Endothelial cell of umbilical vein (primary cell): ENCODE data around the gene RDM1. TPM values are rescaled to one million over a fixed set of nuclear protein-coding genes. Genes with fewer than 3 reads are reported as not detected.

Experiments used
- BruUV-seq: library from RNA; stranded (reverse); fragments of 400-500 nt; replicated peaks from 2 replicates; lab custom pipeline; 2021; lab: Mats Ljungman, UMichigan
- CTCF ChIA-PET: fragments of 300-600, 350-600 bp; sonication (Branson Sonifier 250); formaldehyde crosslinking; loops from one replicate; lab custom pipeline; 2021; ENCODE audit warnings: antibody characterized with exemption, inconsistent platforms; lab: Charles Lee
- POLR2A ChIA-PET: fragments of 300-600, 350-600 bp; sonication (Branson Sonifier 250); formaldehyde crosslinking; loops from one replicate; lab custom pipeline; 2021; ENCODE audit warnings: antibody characterized with exemption, inconsistent platforms; lab: Charles Lee
- DNase-seq: peaks from one replicate; pipeline ENCODE4 v3.0.0-alpha.2; 2011; ENCODE audit warnings: low read depth, low spot score
- FAIRE-seq: peaks from 2 replicates; lab custom pipeline; 2011; peaks lifted over from hg19 to GRCh38; lab: Jason Lieb, UNC
- H2AFZ ChIP-seq: 2 replicates; pipeline ENCODE4 v1.6.0; 2012; ENCODE audit warnings: low read depth, low read length, control low read depth, inconsistent platforms
- H3K27ac ChIP-seq: 2 replicates; pipeline ENCODE4 v1.5.1; 2011; ENCODE audit warnings: low read depth, mild to moderate bottlenecking, control low read depth, low read length, moderate library complexity; ENCODE audit not compliant: insufficient read depth
- H3K27me3 ChIP-seq, 2 experiments: 2 replicates each; pipeline versions ENCODE4 v1.6.0 to v1.6.1; 2011; ENCODE audit warnings: low read length in 2 of 2, mixed read lengths in 1 of 2; ENCODE audit not compliant: control insufficient read depth in 2 of 2, insufficient read depth in 2 of 2
- H3K36me3 ChIP-seq, 2 experiments: 2 replicates in 1 of 2; 3 replicates in 1 of 2; pipeline ENCODE4 v1.5.1; 2011; ENCODE audit warnings: low read length in 2 of 2, mild to moderate bottlenecking in 1 of 2, moderate library complexity in 1 of 2; ENCODE audit not compliant: control insufficient read depth in 2 of 2, insufficient read depth in 2 of 2; ENCODE audit errors: extremely low read depth in 1 of 2
- H3K4me1 ChIP-seq: 3 replicates; pipeline ENCODE4 v1.5.1; 2011; ENCODE audit warnings: mild to moderate bottlenecking, low read length; ENCODE audit not compliant: control insufficient read depth, insufficient read depth; ENCODE audit errors: extremely low read depth
- H3K4me2 ChIP-seq: 2 replicates; pipeline ENCODE4 v1.6.1; 2011; ENCODE audit warnings: low read length, control low read depth, mixed read lengths; ENCODE audit not compliant: insufficient read depth
- H3K4me3 ChIP-seq, 3 experiments: fragments of 200-600 bp in 1 of 3; sonication (generic), shearing (Covaris generic) in 1 of 3; replicated peaks in 1 of 3; 2 replicates each; pipeline ENCODE4 v1.5.1; 2011 to 2016; ENCODE audit warnings: control low read depth in 3 of 3, low read length in 3 of 3, mild to moderate bottlenecking in 2 of 3, inconsistent platforms in 1 of 3, low read depth in 1 of 3, moderate library complexity in 1 of 3; ENCODE audit not compliant: insufficient read depth in 1 of 3
- H3K79me2 ChIP-seq: 2 replicates; pipeline ENCODE4 v1.6.0; 2012; ENCODE audit warnings: low read length, inconsistent platforms; ENCODE audit not compliant: control insufficient read depth, insufficient read depth
- H3K9ac ChIP-seq: replicated peaks from 2 replicates; pipeline ENCODE3; 2011; ENCODE audit warnings: low read length, control low read depth; ENCODE audit not compliant: insufficient read depth; ENCODE audit errors: extremely low read depth
- H3K9me1 ChIP-seq: replicated peaks from 3 replicates; pipeline ENCODE4 v1.6.0; 2011; ENCODE audit warnings: mild to moderate bottlenecking, low read length; ENCODE audit not compliant: control insufficient read depth, insufficient read depth; ENCODE audit errors: extremely low read depth
- H3K9me3 ChIP-seq: replicated peaks from 2 replicates; pipeline ENCODE4 v1.5.1; 2012; ENCODE audit warnings: low read length, inconsistent platforms; ENCODE audit not compliant: control insufficient read depth, insufficient read depth
- H4K20me1 ChIP-seq: replicated peaks from 2 replicates; pipeline ENCODE3; 2011; ENCODE audit warnings: mild to moderate bottlenecking, low read length; ENCODE audit not compliant: control insufficient read depth, insufficient read depth; ENCODE audit errors: extremely low read depth
- CTCF ChIP-seq, 2 donors: IDR thresholded peaks; 1 replicate in 1 of 2; 2 replicates in 1 of 2; pipeline ENCODE4 v1.5.1; 2011; ENCODE audit warnings: low read length in 2 of 2, mild to moderate bottlenecking in 2 of 2, moderate library complexity in 2 of 2, control low read depth in 1 of 2, inconsistent platforms in 1 of 2, low read depth in 1 of 2; ENCODE audit not compliant: insufficient read depth in 1 of 2; ENCODE audit errors: extremely low read depth in 1 of 2
- EZH2 ChIP-seq: IDR thresholded peaks from 2 replicates; pipeline ENCODE4 v1.6.1; 2012; ENCODE audit warnings: borderline replicate concordance, low read depth, mild to moderate bottlenecking, moderate library complexity, low read length, inconsistent platforms; ENCODE audit not compliant: severe bottlenecking
- FOS ChIP-seq: IDR thresholded peaks from 2 replicates; pipeline ENCODE4 v1.6.1; 2011; ENCODE audit warnings: mild to moderate bottlenecking, low read length, moderate library complexity, borderline replicate concordance; ENCODE audit not compliant: insufficient read depth
- GATA2 ChIP-seq: IDR thresholded peaks from 2 replicates; pipeline ENCODE4 v1.7.0; 2011; ENCODE audit warnings: low read depth, mild to moderate bottlenecking, moderate library complexity, mixed read lengths, low read length; ENCODE audit not compliant: insufficient read length, insufficient read depth
- JUN ChIP-seq: IDR thresholded peaks from 2 replicates; pipeline ENCODE4 v1.6.1; 2011; ENCODE audit warnings: borderline replicate concordance, low read depth; ENCODE audit not compliant: insufficient read length, insufficient read depth
- MYC ChIP-seq: IDR thresholded peaks from one replicate; pipeline ENCODE4 v1.6.1; 2011; ENCODE audit warnings: mild to moderate bottlenecking, low read depth, low read length
- POLR2A ChIP-seq: IDR thresholded peaks from 2 replicates; pipeline ENCODE4 v1.6.1; 2012; ENCODE audit warnings: low read depth, mild to moderate bottlenecking, control low read depth, low read length
- POLR2AphosphoS5 ChIP-seq: IDR thresholded peaks from 2 replicates; pipeline ENCODE4 v1.6.1; 2012; ENCODE audit warnings: low read depth, mild to moderate bottlenecking, control low read depth, low read length, moderate library complexity; ENCODE audit not compliant: insufficient read depth
- dilution Hi-C: fragments of 300-500 bp; cut with MboI; formaldehyde crosslinking; loops from one replicate; pipeline ENCODE4 v1.15.0; 2019; ENCODE audit warnings: low sequenced_read_pairs; ENCODE audit not compliant: extremely low pct_ligation_motif_present
- intact Hi-C: fragments of 100-400 bp; cut with micrococcal nuclease; formaldehyde crosslinking; loops from one replicate; pipeline ENCODE4 v1.10.0; 2022
- polyA plus RNA-seq, 4 experiments: library from polyadenylated mRNA; depleted of rRNA in 3 of 4; stranded (reverse) in 3 of 4; unstranded in 1 of 4; fragments of >200 nt; gene quantifications; 2 replicates each; pipeline versions ENCODE4 v1.2.1 to v1.2.3, GENCODE V29; 2011 to 2012; ENCODE audit warnings: missing spikeins in 1 of 4
- total RNA-seq: library from RNA; stranded (reverse); gene quantifications from 2 replicates; pipeline ENCODE4 v1.2.3, GENCODE V29; 2021
- TF ChIP-seq, protein P1 (sequence below): IDR thresholded peaks from 2 replicates; pipeline ENCODE4 v1.6.1; 2011; ENCODE audit not compliant: insufficient read depth, insufficient read length

RDM1 gene
- total and polyA plus RNA-seq, 2 donors (not counting 3 experiments of a cell fraction or from before 2014, with no cell fraction given), result 0.12 to 0.46 TPM

DNA sequence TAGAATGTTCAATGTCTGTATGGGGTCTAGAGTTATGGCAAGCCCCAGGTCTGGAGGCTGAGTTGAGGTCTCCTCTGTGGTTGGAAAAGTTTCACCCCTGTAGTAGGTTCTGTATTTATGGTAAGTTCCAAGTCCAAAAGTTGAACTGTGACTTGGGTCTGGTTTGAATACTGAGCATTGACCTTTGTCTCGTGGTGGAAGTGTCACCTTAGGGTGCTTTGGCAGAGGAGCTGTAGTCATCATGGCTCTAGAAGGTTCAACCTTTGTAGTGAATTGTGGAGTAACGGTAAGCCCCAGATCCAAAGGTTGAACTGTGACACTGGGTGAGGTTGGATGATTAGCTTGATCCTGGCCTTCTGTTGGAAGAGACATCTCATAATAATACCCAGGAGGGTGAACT, 17.6 kb downstream of the RDM1 start:
- intact Hi-C loops, result no loop called here
- Histone ChIP-seq H3K79me2 (no peaks in the 10 kb centered on the region), H3K27me3 (no peaks in the 10 kb centered on the region), H3K9me3 (no peaks in the 10 kb centered on the region), H3K9ac (no peak overlapping the region), H2AFZ (no peak overlapping the region), H3K36me3 (no peaks in the 10 kb centered on the region), H3K27ac (no peak overlapping the region), H3K9me1 (no peaks in the 10 kb centered on the region), H3K4me3 (no peak overlapping the region), H3K4me1 (no peaks in the 10 kb centered on the region), H3K4me2 (no peak overlapping the region), H4K20me1 (no peaks in the 10 kb centered on the region)
- no TSS peak for BruUV-seq
- POLR2A ChIA-PET, result no interaction called here
- TF ChIP-seq JUN, result no peak
- TF ChIP-seq EZH2, result no peak
- TF ChIP-seq, protein P1, sequence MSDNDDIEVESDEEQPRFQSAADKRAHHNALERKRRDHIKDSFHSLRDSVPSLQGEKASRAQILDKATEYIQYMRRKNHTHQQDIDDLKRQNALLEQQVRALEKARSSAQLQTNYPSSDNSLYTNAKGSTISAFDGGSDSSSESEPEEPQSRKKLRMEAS, result no peak
- TF ChIP-seq CTCF (IDR thresholded peaks at IDR 0.05; ENCODE audit: extremely low read depth in 1 of 2, insufficient read depth in 1 of 2, low read depth in 1 of 2, low read length in 2 of 2), result no peak
- no peak for TF ChIP-seq MYC
- no peak for TF ChIP-seq GATA2
- TF ChIP-seq FOS, result no peak
- TF ChIP-seq POLR2A, result no peak
- TF ChIP-seq POLR2AphosphoS5, result no peak
- DNase-seq (no peak), FAIRE-seq (no peak)
- dilution Hi-C loops, result no loop called here
- CTCF ChIA-PET, result no interaction called here
